Measurements from ENCODE around the gene ZG16B.

The ZG16B gene

GRCh38 chr16:2825906-2826305 is 4.2 kb upstream of the ZG16B start:
- DNase-seq: peak; percentile 24

- no peak for DNase-seq
Observed at GRCh38 chr16:2826591-2827373, 3.3 kb upstream of the ZG16B start.

- DNase-seq: no peak
Observed at GRCh38 chr16:2827374-2827791, 2.7 kb upstream of the ZG16B start.

- no peak for DNase-seq
Observed at GRCh38 chr16:2827831-2828520, 2.1 kb upstream of the ZG16B start.

GRCh38 chr16:2828521-2828840 is 1.6 kb upstream of the ZG16B start:
- DNase-seq: no peak

GRCh38 chr16:2828876-2829430 is 1.1 kb upstream of the ZG16B start:
- no peak for DNase-seq

- no peak for DNase-seq
Observed at GRCh38 chr16:2830355-2830695, 222 bp downstream of the ZG16B start.

- DNase-seq: no peak
Observed at GRCh38 chr16:2831203-2831602, 1.1 kb downstream of the ZG16B start.

GRCh38 chr16:2833776-2834175 is 3.7 kb downstream of the ZG16B start:
- DNase-seq: no peak

GRCh38 chr16:2834968-2835367 is 4.9 kb downstream of the ZG16B start:
- DNase-seq: no peak

- no peak for DNase-seq
Observed at GRCh38 chr16:2835638-2836493, 5.8 kb downstream of the ZG16B start.

GRCh38 chr16:2836646-2837508 is 6.8 kb downstream of the ZG16B start:
- DNase-seq: no peak

- DNase-seq: peak; percentile 80
Observed at GRCh38 chr16:2838928-2839327, 8.8 kb downstream of the ZG16B start.

GRCh38 chr16:2839650-2840450 is 9.7 kb downstream of the ZG16B start:
- no peak for DNase-seq

- DNase-seq: no peak
Observed at GRCh38 chr16:2840914-2841313, 10.8 kb downstream of the ZG16B start.

GRCh38 chr16:2841606-2842339 is 11.7 kb downstream of the ZG16B start:
- DNase-seq: no peak

GRCh38 chr16:2842340-2843000 is 12.4 kb downstream of the ZG16B start:
- DNase-seq: peak; percentile 42

GRCh38 chr16:2843526-2843925 is 13.4 kb downstream of the ZG16B start:
- DNase-seq: no peak

- no peak for DNase-seq
Observed at GRCh38 chr16:2845116-2845515, 15.0 kb downstream of the ZG16B start.

All from NCI-H82 (cell line).